HepG2 (cell line): Measurements from ENCODE around the gene GGA3. TPM values are rescaled to one million over a fixed set of nuclear protein-coding genes. Genes with fewer than 3 reads are reported as not detected.

Source experiments
- ATAC-seq: fragments of 200-7000 bp; cut with Tn5 transposase; 3 replicates; pipeline ENCODE4 v1.9.1; 2020; ENCODE audit warnings: mild to moderate bottlenecking, moderate library complexity
- BruUV-seq: library from RNA; stranded (reverse); fragments of 400-500 nt; replicated peaks from 2 replicates; lab custom pipeline; 2021; lab: Mats Ljungman, UMichigan
- CTCF ChIA-PET: fragments of 300-600 bp; formaldehyde crosslinking; extraction: SDS; loops from one replicate; lab custom pipeline; 2021; ENCODE audit warnings: low total read pairs, inconsistent platforms, low intra/inter-chr PET ratio; lab: Yijun Ruan, JAX
- POLR2A ChIA-PET: fragments of 350-600 bp; sonication (Branson Sonifier 250); formaldehyde crosslinking; loops from one replicate; lab custom pipeline; 2020; ENCODE audit warnings: antibody characterized with exemption, inconsistent platforms; lab: Yijun Ruan, JAX
- DNase-seq: peaks from one replicate; pipeline ENCODE4 v3.0.0-alpha.2; 2015; ENCODE audit warnings: low spot score
- FAIRE-seq: peaks from 3 replicates; lab custom pipeline; 2011; peaks lifted over from hg19 to GRCh38; lab: Jason Lieb, UNC
- H2AFZ ChIP-seq: one replicate; pipeline ENCODE4 v1.6.1; 2011; ENCODE audit warnings: low read length, inconsistent platforms
- H3K27ac ChIP-seq: fragments of 300-600 bp; 3 replicates; pipeline ENCODE4 v1.8.0; 2011; ENCODE audit warnings: mixed run types, mild to moderate bottlenecking, mixed read lengths, low read length, inconsistent platforms; ENCODE audit not compliant: insufficient read depth; ENCODE audit errors: extremely low read length
- H3K27me3 ChIP-seq, 2 experiments: fragments of 200-600 bp in 1 of 2; 2 replicates in 1 of 2; 3 replicates in 1 of 2; pipeline versions ENCODE4 v1.6.0 to v1.8.0; 2011; ENCODE audit warnings: low read length in 2 of 2, mild to moderate bottlenecking in 2 of 2, moderate library complexity in 2 of 2, inconsistent platforms in 1 of 2; ENCODE audit not compliant: insufficient read depth in 2 of 2, control insufficient read depth in 1 of 2
- H3K36me3 ChIP-seq, 2 experiments: fragments of 200-600 bp in 1 of 2; replicated peaks in 1 of 2; 2 replicates in 1 of 2; 3 replicates in 1 of 2; pipeline versions ENCODE4 v1.5.1 to v1.8.0; 2011; ENCODE audit warnings: low read length in 2 of 2, inconsistent platforms in 1 of 2; ENCODE audit not compliant: insufficient read depth in 2 of 2, control insufficient read depth in 1 of 2
- H3K4me1 ChIP-seq: 2 replicates; pipeline ENCODE4 v1.5.1; 2012; ENCODE audit warnings: low read length, inconsistent platforms; ENCODE audit not compliant: insufficient read depth
- H3K4me2 ChIP-seq: 2 replicates; pipeline ENCODE4 v1.6.0; 2011; ENCODE audit warnings: low read depth, low read length, inconsistent platforms
- H3K4me3 ChIP-seq, 3 experiments: fragments of 200-600 bp in 1 of 3; sonication (generic), shearing (Covaris generic) in 1 of 3; replicated peaks in 1 of 3; 2 replicates each; pipeline ENCODE4 v1.5.1; 2011 to 2016; ENCODE audit warnings: low read length in 3 of 3, inconsistent platforms in 2 of 3, low read depth in 2 of 3, mild to moderate bottlenecking in 2 of 3, control low read depth in 1 of 3, mixed read lengths in 1 of 3; ENCODE audit not compliant: insufficient read depth in 1 of 3
- H3K79me2 ChIP-seq: one replicate; pipeline ENCODE4 v1.6.1; 2011; ENCODE audit warnings: low read length, inconsistent platforms; ENCODE audit not compliant: insufficient read depth
- H3K9ac ChIP-seq: 2 replicates; pipeline ENCODE4 v1.6.0; 2011; ENCODE audit warnings: mild to moderate bottlenecking, low read depth, low read length, inconsistent platforms; ENCODE audit not compliant: insufficient read depth
- H3K9me3 ChIP-seq: 2 replicates; pipeline ENCODE4 v1.5.1; 2012; ENCODE audit warnings: mild to moderate bottlenecking, low read length
- H4K20me1 ChIP-seq: 2 replicates; pipeline ENCODE4 v1.6.0; 2011; ENCODE audit warnings: inconsistent platforms, mild to moderate bottlenecking, low read length, moderate library complexity; ENCODE audit not compliant: insufficient read depth
- AFF4 ChIP-seq: sonication (generic); formaldehyde crosslinking; IDR thresholded peaks from 2 replicates; pipeline ENCODE4 v1.4.0; 2020; ENCODE audit warnings: missing genetic modification reagents
- NCOR1 ChIP-seq: fragments of 200-600 bp; sonication (generic); IDR thresholded peaks from 2 replicates; pipeline ENCODE4 v1.7.0; 2017; ENCODE audit warnings: antibody characterized with exemption, low read length, borderline replicate concordance
- SMC3 ChIP-seq: IDR thresholded peaks from 2 replicates; pipeline ENCODE4 v1.6.1; 2011; ENCODE audit warnings: low read length, improper control_type of control experiment
- ZFX ChIP-seq: sonication (generic); formaldehyde crosslinking; IDR thresholded peaks from 2 replicates; pipeline ENCODE4 v1.4.0; 2020; ENCODE audit warnings: mild to moderate bottlenecking, low read depth, missing genetic modification reagents, moderate library complexity
- ZNF34 ChIP-seq: sonication (generic); formaldehyde crosslinking; IDR thresholded peaks from 2 replicates; pipeline ENCODE4 v1.4.0; 2020; ENCODE audit warnings: mild to moderate bottlenecking, missing genetic modification reagents, borderline replicate concordance
- ZNF362 ChIP-seq: sonication (generic); formaldehyde crosslinking; IDR thresholded peaks from 2 replicates; pipeline ENCODE4 v1.4.0; 2020; ENCODE audit warnings: missing genetic modification reagents, mild to moderate bottlenecking, borderline replicate concordance
- ZNF441 ChIP-seq: sonication (generic); formaldehyde crosslinking; IDR thresholded peaks from 2 replicates; pipeline ENCODE4 v1.7.0; 2021; ENCODE audit warnings: missing genetic modification reagents, borderline replicate concordance
- ZNF510 ChIP-seq: sonication (generic); formaldehyde crosslinking; IDR thresholded peaks from 2 replicates; pipeline ENCODE4 v1.4.0; 2020; ENCODE audit warnings: low read depth, mild to moderate bottlenecking, missing genetic modification reagents
- ZNF570 ChIP-seq: sonication (generic); formaldehyde crosslinking; IDR thresholded peaks from 2 replicates; pipeline ENCODE4 v1.4.0; 2020; ENCODE audit warnings: mild to moderate bottlenecking, missing genetic modification reagents, borderline replicate concordance
- ZNF749 ChIP-seq: sonication (generic); formaldehyde crosslinking; IDR thresholded peaks from 2 replicates; pipeline ENCODE4 v1.8.0; 2022; ENCODE audit warnings: mild to moderate bottlenecking, missing genetic modification reagents, moderate library complexity, borderline replicate concordance
- WGBS: methylation state at CpG from one replicate; pipeline ENCODE4 v1.1.6; 2017; ENCODE audit warnings: low lambda C conversion rate; 5-methylcytosine and 5-hydroxymethylcytosine counted together
- in situ Hi-C: cut with HindIII; loops from 2 replicates; pipeline ENCODE4 v1.10.0; 2017; ENCODE audit warnings: low pct_unique_long_range_greater_than_20kb; ENCODE audit not compliant: extremely low pct_ligation_motif_present
- intact Hi-C: fragments of 100-400 bp; cut with micrococcal nuclease; formaldehyde crosslinking; loops from one replicate; pipeline ENCODE4 v1.10.0; 2022; ENCODE audit not compliant: unreplicated experiment
- polyA plus RNA-seq, 8 experiments: library from polyadenylated mRNA; depleted of rRNA in 3 of 8; stranded (reverse) in 7 of 8; unstranded in 1 of 8; fragments of >200 nt; fragmentation: Illumina TruSeq in 4 of 8; extraction: Trizol in 4 of 8; gene quantifications; 2 replicates each; pipeline versions ENCODE4 v1.2.1 to v1.2.3, GENCODE V29; 2011 to 2016; ENCODE audit warnings: low read depth in 4 of 8, missing spikeins in 1 of 8, mixed read lengths in 1 of 8; ENCODE audit not compliant: insufficient read depth in 1 of 8
- total RNA-seq, 5 experiments: library from RNA; depleted of rRNA; stranded (reverse); fragments of >200 nt; fragmentation: Illumina TruSeq; extraction: Trizol; gene quantifications; 2 replicates each; pipeline ENCODE4 v1.2.3, GENCODE V29; 2016; ENCODE audit warnings: low read depth in 1 of 5
- TF ChIP-seq, protein P1 (sequence below): sonication (generic); formaldehyde crosslinking; IDR thresholded peaks from 2 replicates; pipeline ENCODE4 v1.8.1; 2023; ENCODE audit warnings: missing genetic modification reagents, mild to moderate bottlenecking, borderline replicate concordance
- TF ChIP-seq, protein P2 (sequence below): sonication (generic); formaldehyde crosslinking; IDR thresholded peaks from 2 replicates; pipeline ENCODE4 v1.8.0; 2022; ENCODE audit warnings: missing genetic modification reagents, mild to moderate bottlenecking, borderline replicate concordance
- TF ChIP-seq, protein P3 (sequence below): sonication (generic); formaldehyde crosslinking; IDR thresholded peaks from 2 replicates; pipeline ENCODE4 v1.5.0; 2020; ENCODE audit warnings: missing genetic modification reagents

GGA3 gene
- total and polyA plus RNA-seq, 2 of the 13 experiments (the other 11 are each of a cell fraction or from before 2014, with no cell fraction given), result 28.4 to 43.7 TPM

DNA sequence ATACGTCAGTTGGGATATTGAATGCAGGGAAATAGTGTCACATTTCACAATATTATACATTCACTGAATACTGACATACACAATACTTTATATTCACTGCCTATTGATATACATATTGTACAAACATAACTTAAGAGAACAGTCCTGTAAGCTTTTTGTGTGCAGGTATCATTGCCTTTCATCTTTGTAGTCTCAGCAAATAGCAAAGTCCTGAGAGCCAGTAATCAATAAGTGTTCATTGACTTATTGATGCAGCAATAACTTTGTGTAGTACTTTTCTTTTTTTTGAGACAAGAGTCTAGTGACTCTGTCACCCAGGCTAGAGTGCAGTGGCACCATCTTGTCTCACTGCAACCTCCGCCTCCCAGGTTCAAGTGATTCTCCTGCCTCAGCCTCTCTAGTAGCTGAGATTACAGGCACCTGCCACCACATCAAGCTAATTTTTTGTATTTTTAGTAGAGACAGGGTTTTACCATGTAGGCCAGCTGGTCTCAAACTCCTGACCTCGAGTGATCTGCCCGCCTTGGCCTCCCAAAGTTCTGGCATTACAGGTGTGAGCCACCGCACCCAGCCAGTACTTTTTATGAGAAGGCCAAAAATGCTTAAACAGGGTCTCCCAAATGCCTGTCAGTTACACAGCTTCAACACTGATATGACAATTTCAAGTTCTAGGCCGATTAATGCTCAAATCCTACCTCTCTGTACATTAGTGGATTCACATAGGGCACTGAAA is 61.4 kb downstream of the GGA3 start (continued):
- TF ChIP-seq ZFX (CRISPR knock-in tag), result no peak

DNA sequence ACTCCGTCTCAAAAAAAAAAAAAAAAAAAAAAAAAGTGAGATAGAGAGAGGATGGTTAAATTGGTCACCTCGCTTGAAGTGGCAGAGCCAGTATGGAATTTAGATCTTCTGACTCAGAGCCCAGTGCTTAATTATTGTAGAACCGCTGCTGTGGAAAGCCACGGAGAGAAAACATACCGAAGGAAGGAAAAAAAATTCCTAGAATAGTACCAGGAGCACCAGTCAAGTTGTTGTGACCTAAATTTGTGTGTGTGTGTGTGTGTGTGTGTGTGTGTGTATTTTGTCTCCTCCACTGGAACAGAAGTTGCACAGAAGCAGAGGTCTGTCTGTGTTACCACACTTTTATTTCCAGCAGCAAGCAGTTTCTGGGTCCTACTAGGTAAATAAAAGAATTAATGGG is 66.5 kb downstream of the GGA3 start:
- BruUV-seq, result no TSS peak
- H3K4me2 ChIP-seq, result peak overlapping the region; percentile 73
- H3K4me1 ChIP-seq, result peaks cover 27% of the 10 kb centered on the region
- WGBS, result 18% methylated on average over 4 of the region's 5 CpGs
- H3K36me3 ChIP-seq, result no peaks in the 10 kb centered on the region
- no peak overlapping the region for H2AFZ ChIP-seq
- H3K9me3 ChIP-seq, result no peaks in the 10 kb centered on the region
- ChIA-PET CTCF (no interaction called here), POLR2A (interaction anchor here (0.7 kb wide), 1 partner anchor 12 kb away, joined by 3 read pairs; the partner anchor contains the start of gene SUMO2)
- H3K27me3 ChIP-seq, result no peaks in the 10 kb centered on the region
- no peaks in the 10 kb centered on the region for H4K20me1 ChIP-seq
- ATAC-seq (no peak), FAIRE-seq (no peak), DNase-seq (no peak)
- in situ Hi-C loops (no loop called here), intact Hi-C loops (no loop called here)
- no peaks in the 10 kb centered on the region for H3K79me2 ChIP-seq
- H3K4me3 ChIP-seq, result no peak overlapping the region
- no peak overlapping the region for H3K9ac ChIP-seq
- H3K27ac ChIP-seq, result no peak overlapping the region
- TF ChIP-seq, protein P1, sequence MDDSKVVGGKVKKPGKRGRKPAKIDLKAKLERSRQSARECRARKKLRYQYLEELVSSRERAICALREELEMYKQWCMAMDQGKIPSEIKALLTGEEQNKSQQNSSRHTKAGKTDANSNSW (CRISPR knock-in tag), result no peak
- TF ChIP-seq NCOR1, result no peak
- TF ChIP-seq ZNF510 (CRISPR knock-in tag), result 0 out of 2 replicates have a peak, but pooled peaks have one; percentile 37
- 0 out of 2 replicates have a peak, but pooled peaks have one; percentile 41 for TF ChIP-seq ZNF441
- no peak for TF ChIP-seq SMC3
- TF ChIP-seq, protein P2, sequence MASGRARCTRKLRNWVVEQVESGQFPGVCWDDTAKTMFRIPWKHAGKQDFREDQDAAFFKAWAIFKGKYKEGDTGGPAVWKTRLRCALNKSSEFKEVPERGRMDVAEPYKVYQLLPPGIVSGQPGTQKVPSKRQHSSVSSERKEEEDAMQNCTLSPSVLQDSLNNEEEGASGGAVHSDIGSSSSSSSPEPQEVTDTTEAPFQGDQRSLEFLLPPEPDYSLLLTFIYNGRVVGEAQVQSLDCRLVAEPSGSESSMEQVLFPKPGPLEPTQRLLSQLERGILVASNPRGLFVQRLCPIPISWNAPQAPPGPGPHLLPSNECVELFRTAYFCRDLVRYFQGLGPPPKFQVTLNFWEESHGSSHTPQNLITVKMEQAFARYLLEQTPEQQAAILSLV (CRISPR knock-in tag), result no peak
- TF ChIP-seq AFF4 (CRISPR knock-in tag), result no peak
- TF ChIP-seq ZNF749 (CRISPR knock-in tag), result no peak
- TF ChIP-seq, protein P3, sequence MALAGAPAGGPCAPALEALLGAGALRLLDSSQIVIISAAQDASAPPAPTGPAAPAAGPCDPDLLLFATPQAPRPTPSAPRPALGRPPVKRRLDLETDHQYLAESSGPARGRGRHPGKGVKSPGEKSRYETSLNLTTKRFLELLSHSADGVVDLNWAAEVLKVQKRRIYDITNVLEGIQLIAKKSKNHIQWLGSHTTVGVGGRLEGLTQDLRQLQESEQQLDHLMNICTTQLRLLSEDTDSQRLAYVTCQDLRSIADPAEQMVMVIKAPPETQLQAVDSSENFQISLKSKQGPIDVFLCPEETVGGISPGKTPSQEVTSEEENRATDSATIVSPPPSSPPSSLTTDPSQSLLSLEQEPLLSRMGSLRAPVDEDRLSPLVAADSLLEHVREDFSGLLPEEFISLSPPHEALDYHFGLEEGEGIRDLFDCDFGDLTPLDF (CRISPR knock-in tag), result no peak
- TF ChIP-seq ZNF570 (CRISPR knock-in tag), result no peak
- TF ChIP-seq ZNF362, result peak; percentile 61; the same call in 1 of the 2 replicates
- no peak for TF ChIP-seq ZNF34 (CRISPR knock-in tag)
